Trophoblast cell (in vitro differentiated cells and primary cell): ENCODE results near the gene ARSI.

ENCODE experiments used
- DNase-seq, 2 donors: peaks; one replicate each; pipeline ENCODE4 v3.0.0-alpha.2; 2016
- H2AFZ ChIP-seq: 2 replicates; pipeline ENCODE4 v1.6.1; 2013; ENCODE audit warnings: low read length, moderate library complexity, mild to moderate bottlenecking; ENCODE audit not compliant: insufficient read depth, poor library complexity
- H2AK5ac ChIP-seq: 2 replicates; pipeline ENCODE4 v1.6.1; 2013; ENCODE audit warnings: mild to moderate bottlenecking, low read length
- H2BK120ac ChIP-seq: 2 replicates; pipeline ENCODE4 v1.6.1; 2013; ENCODE audit warnings: low read length, mild to moderate bottlenecking, moderate library complexity; ENCODE audit not compliant: insufficient read depth, poor library complexity
- H2BK12ac ChIP-seq: 2 replicates; pipeline ENCODE4 v1.6.1; 2013; ENCODE audit warnings: mild to moderate bottlenecking, low read length, moderate library complexity
- H2BK5ac ChIP-seq: 2 replicates; pipeline ENCODE4 v1.6.1; 2013; ENCODE audit warnings: low read length, low read depth, moderate library complexity, mild to moderate bottlenecking; ENCODE audit not compliant: poor library complexity
- H3K14ac ChIP-seq: 2 replicates; pipeline ENCODE4 v1.6.1; 2013; ENCODE audit warnings: mild to moderate bottlenecking, low read length
- H3K18ac ChIP-seq: 2 replicates; pipeline ENCODE4 v1.6.1; 2013; ENCODE audit warnings: mild to moderate bottlenecking, low read length
- H3K23ac ChIP-seq: 2 replicates; pipeline ENCODE4 v1.6.1; 2013; ENCODE audit warnings: low read length
- H3K27ac ChIP-seq: 2 replicates; pipeline ENCODE4 v1.5.1; 2013; ENCODE audit warnings: low read depth, mild to moderate bottlenecking, inconsistent platforms, low read length, moderate library complexity
- H3K27me3 ChIP-seq: 2 replicates; pipeline ENCODE4 v1.6.1; 2013; ENCODE audit warnings: inconsistent platforms, mild to moderate bottlenecking, low read length, moderate library complexity; ENCODE audit not compliant: insufficient read depth
- H3K36me3 ChIP-seq, 2 experiments: 1 replicate in 1 of 2; 2 replicates in 1 of 2; pipeline ENCODE4 v1.6.1; 2013; ENCODE audit warnings: low read length in 2 of 2, mild to moderate bottlenecking in 2 of 2, moderate library complexity in 1 of 2; ENCODE audit not compliant: insufficient read depth in 2 of 2, control insufficient read depth in 1 of 2
- H3K4ac ChIP-seq: 2 replicates; pipeline ENCODE4 v1.6.1; 2013; ENCODE audit warnings: low read depth, mild to moderate bottlenecking, low read length, moderate library complexity
- H3K4me1 ChIP-seq, 2 experiments: 1 replicate in 1 of 2; 2 replicates in 1 of 2; pipeline ENCODE4 v1.6.1; 2013; ENCODE audit warnings: low read length in 2 of 2, mild to moderate bottlenecking in 2 of 2, moderate library complexity in 1 of 2; ENCODE audit not compliant: insufficient read depth in 2 of 2, control insufficient read depth in 1 of 2
- H3K4me2 ChIP-seq: 2 replicates; pipeline ENCODE4 v1.6.1; 2013; ENCODE audit warnings: inconsistent platforms, mild to moderate bottlenecking, low read length, moderate library complexity
- H3K4me3 ChIP-seq: 2 replicates; pipeline ENCODE4 v1.5.1; 2013; ENCODE audit warnings: mild to moderate bottlenecking, low read depth, low read length, inconsistent platforms
- H3K79me1 ChIP-seq: one replicate; pipeline ENCODE4 v1.6.1; 2013; ENCODE audit warnings: low read length
- H3K79me2 ChIP-seq: 2 replicates; pipeline ENCODE4 v1.6.1; 2013; ENCODE audit warnings: low read length, mild to moderate bottlenecking; ENCODE audit not compliant: control insufficient read depth, insufficient read depth, poor library complexity
- H3K9ac ChIP-seq: 2 replicates; pipeline ENCODE4 v1.6.1; 2013; ENCODE audit warnings: mild to moderate bottlenecking, low read length
- H3K9me3 ChIP-seq: 2 replicates; pipeline ENCODE4 v1.6.1; 2013; ENCODE audit warnings: low read depth, mild to moderate bottlenecking, control low read depth, inconsistent platforms, low read length; ENCODE audit not compliant: insufficient read depth
- H4K12ac ChIP-seq: 2 replicates; pipeline ENCODE4 v1.6.1; 2013; ENCODE audit warnings: low read depth, mild to moderate bottlenecking, low read length, moderate library complexity
- H4K8ac ChIP-seq: 2 replicates; pipeline ENCODE4 v1.6.1; 2013; ENCODE audit warnings: low read depth, mild to moderate bottlenecking, low read length, moderate library complexity
- H4K91ac ChIP-seq: one replicate; pipeline ENCODE4 v1.6.1; 2013; ENCODE audit warnings: low read depth, mild to moderate bottlenecking, low read length, moderate library complexity
- WGBS: extraction: QIAGEN DNeasy Blood & Tissue Kit; methylation state at CpG from one replicate; pipeline ENCODE4 v1.1.7; 2013; ENCODE audit warnings: missing lambda C conversion rate; ENCODE audit not compliant: insufficient read length, insufficient coverage; ENCODE audit errors: extremely low coverage; 5-methylcytosine and 5-hydroxymethylcytosine counted together

Gene ARSI

GRCh38 chr5:150277043-150277442, 25.7 kb downstream of the ARSI start:
- no peak overlapping the region for H4K8ac ChIP-seq
- H3K27ac ChIP-seq = no peak overlapping the region
- no peak overlapping the region for H4K12ac ChIP-seq
- H3K27me3 ChIP-seq = no peaks in the 10 kb centered on the region
- no peak overlapping the region for H3K18ac ChIP-seq
- H3K23ac ChIP-seq = no peak overlapping the region
- no peak overlapping the region for H3K4me3 ChIP-seq
- DNase-seq = no peak
- H2AFZ ChIP-seq = no peak overlapping the region
- H3K79me1 ChIP-seq = no peaks in the 10 kb centered on the region
- H4K91ac ChIP-seq = no peak overlapping the region
- H3K36me3 ChIP-seq = no peaks in the 10 kb centered on the region
- no peak overlapping the region for H2AK5ac ChIP-seq
- H2BK5ac ChIP-seq = no peak overlapping the region
- no peak overlapping the region for H2BK12ac ChIP-seq
- H3K14ac ChIP-seq = no peak overlapping the region
- H3K9ac ChIP-seq = no peak overlapping the region
- no peaks in the 10 kb centered on the region for H3K4me1 ChIP-seq
- WGBS = no CpG with 5 or more reads among the region's 4 CpGs
- H2BK120ac ChIP-seq = no peak overlapping the region
- H3K9me3 ChIP-seq = no peaks in the 10 kb centered on the region
- no peaks in the 10 kb centered on the region for H3K79me2 ChIP-seq
- no peak overlapping the region for H3K4ac ChIP-seq
- H3K4me2 ChIP-seq = no peak overlapping the region

DNA sequence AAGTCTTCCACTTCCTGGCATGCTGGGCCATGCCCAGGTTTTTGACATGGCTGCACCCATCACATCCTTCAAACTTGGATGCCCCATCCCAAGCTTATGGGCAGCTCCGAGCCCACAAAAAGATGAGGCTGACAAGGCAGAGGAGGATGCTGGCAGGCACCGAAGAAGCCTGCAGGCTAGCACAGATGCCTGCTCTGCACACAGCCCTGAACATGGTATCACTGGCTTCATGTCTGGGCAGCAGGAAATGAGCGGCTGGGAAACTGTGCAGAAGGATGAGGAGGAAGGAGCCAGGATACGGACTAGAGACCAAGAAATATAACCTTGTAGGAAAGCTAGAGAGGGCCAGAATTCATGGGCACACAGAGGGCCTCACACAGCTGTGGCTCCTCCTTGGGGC, 27.9 kb downstream of the ARSI start:
- no peaks in the 10 kb centered on the region for H3K79me1 ChIP-seq
- no peak overlapping the region for H3K4me3 ChIP-seq
- whole genome bisulfite sequencing = no CpG with 5 or more reads among the region's 4 CpGs
- no peak overlapping the region for H3K18ac ChIP-seq
- no peaks in the 10 kb centered on the region for H3K4me1 ChIP-seq
- H3K9ac ChIP-seq = no peak overlapping the region
- H3K14ac ChIP-seq = no peak overlapping the region
- no peaks in the 10 kb centered on the region for H3K36me3 ChIP-seq
- no peak overlapping the region for H4K12ac ChIP-seq
- DNase-seq = no peak
- H3K4ac ChIP-seq = no peak overlapping the region
- H3K9me3 ChIP-seq = no peaks in the 10 kb centered on the region
- H3K4me2 ChIP-seq = no peak overlapping the region
- H4K8ac ChIP-seq = no peak overlapping the region
- no peaks in the 10 kb centered on the region for H3K27me3 ChIP-seq
- no peak overlapping the region for H2AK5ac ChIP-seq
- H3K79me2 ChIP-seq = no peaks in the 10 kb centered on the region
- H3K23ac ChIP-seq = no peak overlapping the region
- H3K27ac ChIP-seq = no peak overlapping the region
- H2BK5ac ChIP-seq = no peak overlapping the region
- no peak overlapping the region for H2AFZ ChIP-seq
- no peak overlapping the region for H2BK12ac ChIP-seq
- no peak overlapping the region for H2BK120ac ChIP-seq
- H4K91ac ChIP-seq = no peak overlapping the region

GRCh38 chr5:150272531-150272930, 30.2 kb downstream of the ARSI start:
- Histone ChIP-seq H3K9ac (no peak overlapping the region), H3K79me1 (no peaks in the 10 kb centered on the region), H3K36me3 (no peaks in the 10 kb centered on the region), H3K27me3 (no peaks in the 10 kb centered on the region), H3K4me1 (no peaks in the 10 kb centered on the region), H3K9me3 (no peaks in the 10 kb centered on the region), H3K4me3 (no peak overlapping the region), H2AFZ (no peak overlapping the region), H3K23ac (no peak overlapping the region), H4K12ac (no peak overlapping the region), H4K91ac (no peak overlapping the region), H2BK120ac (no peak overlapping the region), H4K8ac (no peak overlapping the region), H2BK12ac (no peak overlapping the region), H3K79me2 (no peaks in the 10 kb centered on the region), H2AK5ac (no peak overlapping the region), H3K14ac (no peak overlapping the region), H2BK5ac (no peak overlapping the region), H3K4ac (no peak overlapping the region), H3K4me2 (no peak overlapping the region), H3K18ac (no peak overlapping the region), H3K27ac (no peak overlapping the region)
- DNase-seq = peak; percentile 29 to 58
- WGBS = no CpG with 5 or more reads among the region's 5 CpGs

- H2BK5ac ChIP-seq = no peak overlapping the region
- H3K27me3 ChIP-seq = no peaks in the 10 kb centered on the region
- no peak overlapping the region for H3K14ac ChIP-seq
- no peak overlapping the region for H3K4me2 ChIP-seq
- no peak overlapping the region for H2AK5ac ChIP-seq
- H2BK12ac ChIP-seq = no peak overlapping the region
- no peak overlapping the region for H2AFZ ChIP-seq
- no peaks in the 10 kb centered on the region for H3K36me3 ChIP-seq
- no peak overlapping the region for H4K8ac ChIP-seq
- no peak overlapping the region for H3K27ac ChIP-seq
- no peak overlapping the region for H3K23ac ChIP-seq
- H3K4me1 ChIP-seq = no peaks in the 10 kb centered on the region
- H4K91ac ChIP-seq = no peak overlapping the region
- no peak for DNase-seq
- H3K4me3 ChIP-seq = no peak overlapping the region
- H4K12ac ChIP-seq = no peak overlapping the region
- H3K9me3 ChIP-seq = no peaks in the 10 kb centered on the region
- H3K79me1 ChIP-seq = no peaks in the 10 kb centered on the region
- WGBS = no CpG with 5 or more reads among the region's 5 CpGs
- no peak overlapping the region for H3K4ac ChIP-seq
- no peak overlapping the region for H3K18ac ChIP-seq
- H3K79me2 ChIP-seq = no peaks in the 10 kb centered on the region
- no peak overlapping the region for H2BK120ac ChIP-seq
- no peak overlapping the region for H3K9ac ChIP-seq
These were observed 30.8 kb downstream of the ARSI start for GRCh38 chr5:150271923-150272322.
